ENCODE data around the gene ARHGEF3.

- TF ChIP-seq EP300 (IDR thresholded peaks at IDR 0.05) (no peak), CTCF (IDR thresholded peaks at IDR 0.05) (no peak), POLR2A (IDR thresholded peaks at IDR 0.05) (no peak)
These were observed 702 bp downstream of the ARHGEF3 start for GRCh38 chr3:56800832-56801661.

Data from ovary (tissue), 3 donors.